Fibroblast of villous mesenchyme (primary cell): ENCODE measurements around the gene SYNPR. TPM values are rescaled to one million over a fixed set of nuclear protein-coding genes. Genes with fewer than 3 reads are reported as not detected.

Experiments
- DNase-seq: peaks from one replicate; pipeline ENCODE4 v3.0.0-alpha.2; 2010; ENCODE audit warnings: low read depth
- H3K4me3 ChIP-seq: 2 replicates; pipeline ENCODE4 v1.5.1; 2011; ENCODE audit warnings: low read depth, mild to moderate bottlenecking, low read length
- total RNA-seq: library from RNA; depleted of rRNA; stranded (reverse); fragments of >200 nt; gene quantifications from 2 replicates; pipeline ENCODE4 v1.2.3, GENCODE V29; 2012
- TF ChIP-seq, protein P1 (sequence below): IDR thresholded peaks from 2 replicates; pipeline ENCODE4 v1.5.1; 2012; ENCODE audit warnings: low read depth, mild to moderate bottlenecking, low read length; ENCODE audit not compliant: insufficient read depth

The SYNPR gene
- total RNA-seq, 1 donor = not detected

DNA sequence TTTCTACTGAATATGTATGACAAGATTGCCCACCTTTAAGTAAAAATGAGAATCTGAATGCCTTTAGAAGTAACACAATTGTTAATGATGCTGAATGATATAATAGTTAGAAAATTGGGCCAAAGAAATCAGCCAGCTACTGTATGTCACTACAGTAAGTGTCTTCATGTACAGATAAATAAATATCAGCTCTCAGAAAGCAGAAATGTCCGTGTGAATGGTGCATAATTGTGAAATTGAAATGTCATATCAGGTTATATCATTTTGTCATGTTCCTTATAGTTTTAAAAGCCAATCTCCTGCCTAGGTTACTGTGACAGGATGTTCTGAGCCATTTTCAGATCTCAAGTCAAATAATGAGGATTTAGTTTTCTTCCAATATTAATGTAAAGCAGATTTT is 283.8 kb downstream of the SYNPR start:
- H3K4me3 ChIP-seq = no peak overlapping the region
- DNase-seq = no peak
- TF ChIP-seq, protein P1, sequence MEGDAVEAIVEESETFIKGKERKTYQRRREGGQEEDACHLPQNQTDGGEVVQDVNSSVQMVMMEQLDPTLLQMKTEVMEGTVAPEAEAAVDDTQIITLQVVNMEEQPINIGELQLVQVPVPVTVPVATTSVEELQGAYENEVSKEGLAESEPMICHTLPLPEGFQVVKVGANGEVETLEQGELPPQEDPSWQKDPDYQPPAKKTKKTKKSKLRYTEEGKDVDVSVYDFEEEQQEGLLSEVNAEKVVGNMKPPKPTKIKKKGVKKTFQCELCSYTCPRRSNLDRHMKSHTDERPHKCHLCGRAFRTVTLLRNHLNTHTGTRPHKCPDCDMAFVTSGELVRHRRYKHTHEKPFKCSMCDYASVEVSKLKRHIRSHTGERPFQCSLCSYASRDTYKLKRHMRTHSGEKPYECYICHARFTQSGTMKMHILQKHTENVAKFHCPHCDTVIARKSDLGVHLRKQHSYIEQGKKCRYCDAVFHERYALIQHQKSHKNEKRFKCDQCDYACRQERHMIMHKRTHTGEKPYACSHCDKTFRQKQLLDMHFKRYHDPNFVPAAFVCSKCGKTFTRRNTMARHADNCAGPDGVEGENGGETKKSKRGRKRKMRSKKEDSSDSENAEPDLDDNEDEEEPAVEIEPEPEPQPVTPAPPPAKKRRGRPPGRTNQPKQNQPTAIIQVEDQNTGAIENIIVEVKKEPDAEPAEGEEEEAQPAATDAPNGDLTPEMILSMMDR = no peak

DNA sequence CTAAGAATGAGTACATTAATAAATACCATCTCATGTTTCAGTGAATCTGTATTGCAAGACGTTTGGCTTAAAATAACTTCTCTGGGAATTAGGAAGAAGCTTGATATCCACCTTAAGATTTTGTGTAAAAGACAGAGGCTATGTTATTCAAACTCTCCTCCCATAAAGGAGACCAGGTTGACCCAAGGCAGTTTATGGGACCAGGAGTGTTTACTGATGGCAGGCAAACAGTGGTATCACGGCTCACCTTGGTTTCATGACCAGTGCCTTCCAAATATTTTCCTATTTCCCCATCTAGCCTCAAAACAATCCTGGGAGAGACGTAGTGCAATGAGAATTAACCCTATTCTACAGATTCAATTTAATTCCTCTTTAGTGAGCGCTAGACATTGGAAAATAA is 284.2 kb downstream of the SYNPR start:
- TF ChIP-seq, protein P1 = no peak
- no peak for DNase-seq
- H3K4me3 ChIP-seq = no peak overlapping the region

DNA sequence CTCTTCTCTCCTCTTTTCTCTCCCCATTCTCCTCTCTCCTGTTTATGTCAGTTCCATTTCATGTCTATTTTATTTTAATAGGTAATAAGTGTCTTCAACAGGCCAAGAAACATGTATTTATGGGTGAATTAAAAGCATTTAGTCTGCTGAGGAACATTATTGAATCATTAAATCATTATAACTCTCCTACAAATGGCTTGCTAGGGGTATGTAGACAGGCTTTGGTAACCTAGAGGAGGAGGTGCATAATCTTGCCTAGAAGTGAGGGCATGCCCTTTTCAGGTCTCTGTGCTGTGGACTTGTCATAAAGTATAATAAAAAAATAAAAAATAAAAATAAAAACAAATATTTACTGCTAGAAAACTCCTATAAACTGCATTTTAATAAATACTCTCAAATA is 285.5 kb downstream of the SYNPR start:
- DNase-seq = no peak
- TF ChIP-seq, protein P1 = no peak
- H3K4me3 ChIP-seq = no peak overlapping the region

DNA sequence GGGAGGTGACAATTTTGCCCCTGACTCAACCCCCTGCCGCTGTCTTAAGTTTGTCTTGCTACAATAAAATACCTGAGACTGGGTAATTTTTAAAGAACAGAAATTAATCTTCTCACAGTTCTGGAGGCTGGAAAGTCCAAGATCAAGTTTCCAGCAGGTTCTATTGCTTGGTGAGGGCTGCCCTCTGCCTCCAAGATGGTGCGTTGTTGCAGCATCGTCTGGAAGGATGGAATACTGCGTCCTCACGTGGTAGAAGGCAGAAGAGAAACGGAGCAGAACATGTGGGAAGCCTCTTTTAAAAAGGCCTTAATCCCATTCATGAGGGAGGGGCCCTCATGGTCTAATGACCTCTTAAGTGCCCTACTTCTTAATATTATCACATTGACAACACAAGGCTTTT is 287.1 kb downstream of the SYNPR start:
- H3K4me3 ChIP-seq = no peak overlapping the region
- TF ChIP-seq, protein P1 = no peak
- no peak for DNase-seq

DNA sequence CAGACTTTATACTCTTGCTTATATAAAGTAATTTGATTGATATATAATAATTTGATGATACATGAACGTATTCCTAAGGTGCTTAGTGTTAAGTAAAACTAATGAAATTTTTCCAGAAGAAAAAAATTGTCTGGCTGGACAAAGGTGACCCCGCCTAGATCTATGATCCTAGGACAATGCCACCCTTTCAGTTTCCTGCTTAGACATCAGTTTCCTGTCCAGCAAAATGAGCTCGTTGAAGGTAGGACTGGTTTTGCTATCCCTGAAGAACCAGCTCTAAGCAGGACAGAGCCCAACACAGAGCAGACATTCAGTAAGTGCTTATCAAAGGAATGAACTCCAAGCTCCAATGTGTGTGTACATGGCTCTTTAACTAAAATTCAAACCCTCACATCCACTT is 293.6 kb downstream of the SYNPR start:
- H3K4me3 ChIP-seq = no peak overlapping the region
- no peak for DNase-seq
- TF ChIP-seq, protein P1 = no peak

DNA sequence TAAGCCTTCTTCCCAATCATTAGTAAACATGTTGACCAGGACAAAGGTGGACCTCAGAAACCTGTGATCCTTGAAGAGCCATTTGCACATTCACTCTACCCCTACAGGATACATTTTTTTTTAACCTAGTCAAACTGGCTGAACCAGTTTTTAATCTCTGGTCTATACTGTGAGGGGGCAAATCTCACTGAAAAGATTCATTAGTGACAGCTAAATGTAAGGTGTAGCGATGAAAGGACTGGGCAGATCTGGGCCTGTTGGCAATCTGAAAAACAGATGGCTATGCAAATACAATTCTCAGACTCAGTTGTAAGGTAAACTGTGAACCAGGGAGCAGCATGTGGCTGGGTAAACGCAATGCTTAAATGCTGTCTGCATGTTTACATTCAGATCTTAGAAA is 298.7 kb downstream of the SYNPR start:
- TF ChIP-seq, protein P1 = no peak
- no peak overlapping the region for H3K4me3 ChIP-seq
- DNase-seq = no peak

DNA sequence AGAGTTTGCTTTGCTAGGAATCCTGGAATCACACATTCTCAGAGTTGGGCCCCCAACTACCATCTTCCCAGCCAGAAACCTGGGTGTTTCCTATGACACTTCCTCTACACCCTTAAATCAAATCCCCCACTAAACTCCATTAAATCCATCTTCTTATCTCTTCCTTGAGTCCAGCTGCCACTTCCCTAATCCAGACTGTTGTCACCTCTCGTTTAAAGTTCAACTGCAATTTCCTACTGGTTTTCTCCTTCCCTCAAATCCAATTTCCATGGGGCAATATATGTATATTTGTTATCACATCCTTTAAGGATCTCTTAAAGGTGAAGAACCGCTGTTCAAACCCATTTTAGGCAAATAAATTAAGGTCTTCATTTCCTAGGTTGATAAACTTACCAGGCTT is 300.8 kb downstream of the SYNPR start:
- TF ChIP-seq, protein P1 = no peak

More for the DNA sequence above, 300.8 kb downstream of the SYNPR start:
- H3K4me3 ChIP-seq = no peak overlapping the region
- no peak for DNase-seq
